Ovary (tissue), 1 donor: ENCODE results near the gene TAOK1.

Experiments
- EP300 ChIP-seq: sonication (generic); formaldehyde crosslinking; IDR thresholded peaks from one replicate; pipeline ENCODE4 v1.6.1; 2017; ENCODE audit warnings: antibody characterized with exemption
- POLR2A ChIP-seq: fragments of 450-650 bp; IDR thresholded peaks from one replicate; pipeline ENCODE4 v1.6.1; 2017; ENCODE audit warnings: antibody characterized with exemption, mild to moderate bottlenecking, moderate library complexity

DNA sequence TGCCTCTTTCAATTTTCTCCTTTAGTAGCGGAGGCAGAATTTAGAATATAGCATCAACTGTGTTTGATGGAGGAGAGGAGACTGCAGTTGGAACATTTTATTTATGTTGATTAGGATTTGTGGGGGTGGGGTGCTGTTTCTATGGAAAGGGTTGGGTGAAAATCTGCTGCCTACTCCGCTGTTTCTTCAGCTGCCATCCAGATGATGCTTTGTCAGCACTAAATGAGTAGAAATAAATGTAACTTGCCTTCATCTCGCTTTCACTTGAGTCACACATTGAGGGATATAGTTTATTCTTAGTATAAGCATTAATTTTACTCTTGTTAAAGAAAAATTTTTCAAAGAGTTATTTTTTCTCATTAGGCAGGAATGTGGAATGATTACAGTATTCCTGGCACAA is 134.5 kb downstream of the TAOK1 start:
- TF ChIP-seq EP300 = no peak
- no peak for TF ChIP-seq POLR2A
